K562 (cell line): Measurements from ENCODE around the gene MS4A1. TPM values are rescaled to one million over a fixed set of nuclear protein-coding genes. Genes with fewer than 3 reads are reported as not detected.

Source experiments
- ATF7 ChIP-seq: fragments of 450-650 bp; IDR thresholded peaks from 2 replicates; pipeline ENCODE4 v1.7.1; 2014; ENCODE audit warnings: mild to moderate bottlenecking, moderate library complexity
- BRF2 ChIP-seq: IDR thresholded peaks from 3 replicates; pipeline ENCODE4 v1.6.1; 2011; ENCODE audit warnings: borderline replicate concordance, mild to moderate bottlenecking; ENCODE audit not compliant: insufficient read length, insufficient read depth
- CGGBP1 ChIP-seq: fragments of 250-450 bp; sonication (Bioruptor Pico); IDR thresholded peaks from 2 replicates; pipeline ENCODE4 v1.9.0; 2021; ENCODE audit warnings: mild to moderate bottlenecking
- CREB5 ChIP-seq: fragments of 250-450 bp; sonication (Bioruptor Pico); IDR thresholded peaks from 2 replicates; pipeline ENCODE4 v1.5.0; 2020; ENCODE audit warnings: mild to moderate bottlenecking
- CREBBP ChIP-seq: IDR thresholded peaks from one replicate; pipeline ENCODE4 v1.6.1; 2012; ENCODE audit warnings: low read depth, mild to moderate bottlenecking, control low read depth, inconsistent platforms, low read length
- CXXC5 ChIP-seq: fragments of 250-450 bp; sonication (Bioruptor Pico); IDR thresholded peaks from 2 replicates; pipeline ENCODE4 v1.8.0; 2022; ENCODE audit warnings: inconsistent platforms, mild to moderate bottlenecking, moderate library complexity
- KAT2B ChIP-seq: IDR thresholded peaks from one replicate; pipeline ENCODE4 v1.6.1; 2012; ENCODE audit warnings: low read depth, mild to moderate bottlenecking, control low read depth, inconsistent platforms, low read length, moderate library complexity
- KDM2B ChIP-seq: fragments of 250-450 bp; sonication (Bioruptor Pico); IDR thresholded peaks from 2 replicates; pipeline ENCODE4 v1.8.0; 2021; ENCODE audit warnings: mild to moderate bottlenecking, moderate library complexity
- SAP30 ChIP-seq: fragments of 200-600 bp; sonication (generic); IDR thresholded peaks from 2 replicates; pipeline ENCODE4 v1.6.1; 2012; ENCODE audit warnings: borderline replicate concordance, low read depth, mild to moderate bottlenecking, moderate library complexity, low read length, control low read depth, inconsistent platforms; ENCODE audit not compliant: insufficient read depth, poor library complexity, severe bottlenecking
- SIRT6 ChIP-seq: IDR thresholded peaks from one replicate; pipeline ENCODE4 v1.6.1; 2012; ENCODE audit warnings: low read depth, mild to moderate bottlenecking, control low read depth, inconsistent platforms, low read length, moderate library complexity
- SMAD1 ChIP-seq: fragments of 150-350 bp; IDR thresholded peaks from 2 replicates; pipeline ENCODE4 v1.6.1; 2014; ENCODE audit warnings: low read length, low read depth; ENCODE audit not compliant: partially characterized antibody
- TAF1 ChIP-seq: IDR thresholded peaks from 2 replicates; pipeline ENCODE4 v1.6.1; 2011; ENCODE audit warnings: mild to moderate bottlenecking, low read length, moderate library complexity; ENCODE audit not compliant: insufficient read depth, control insufficient read depth, severe bottlenecking; ENCODE audit errors: extremely low read depth
- TBP ChIP-seq: optimal IDR thresholded peaks from 2 replicates; pipeline ENCODE3; 2011; ENCODE audit warnings: low read depth, low read length, improper control_type of control experiment
- ZFP1 ChIP-seq: fragments of 450-650 bp; formaldehyde crosslinking; IDR thresholded peaks from 2 replicates; pipeline ENCODE4 v1.4.0; 2020; ENCODE audit warnings: mild to moderate bottlenecking, mixed read lengths
- ZNF318 ChIP-seq, 2 experiments: fragments of 450-650 bp; IDR thresholded peaks; 2 replicates each; pipeline ENCODE4 v1.6.1; 2016; ENCODE audit warnings: mild to moderate bottlenecking in 2 of 2, borderline replicate concordance in 1 of 2, low read depth in 1 of 2, moderate library complexity in 1 of 2
- polyA plus RNA-seq, 8 experiments: library from polyadenylated mRNA; depleted of rRNA in 4 of 8; stranded (reverse) in 5 of 8; unstranded in 3 of 8; fragments of >200 nt; fragmentation: Nextera tagmentation in 2 of 8; fragmentation: Illumina TruSeq in 1 of 8; extraction: Ambion mirVana in 2 of 8; extraction: Trizol in 1 of 8; gene quantifications; 2 replicates each; pipeline versions ENCODE4 v1.2.1 to v1.2.3, GENCODE V29; 2011 to 2014; ENCODE audit warnings: inconsistent platforms in 1 of 8, missing spikeins in 1 of 8
- total RNA-seq, 7 experiments: library from RNA; depleted of rRNA in 6 of 7; stranded (reverse); fragments of >200 nt in 6 of 7; fragmentation: Illumina TruSeq in 2 of 7; extraction: Trizol in 2 of 7; gene quantifications; 2 replicates each; pipeline versions ENCODE4 v1.2.1 to v1.2.3, GENCODE V29; 2011 to 2021; ENCODE audit warnings: low replicate concordance in 1 of 7

Gene MS4A1
- total and polyA plus RNA-seq, 9 of the 15 experiments (the other 6 are each of a cell fraction or from before 2014, with no cell fraction given) = 0.01 to 0.24 (median 0.03) TPM; not detected in 5

- TF ChIP-seq ZNF318 (IDR thresholded peaks at IDR 0.05; ENCODE audit: borderline replicate concordance in 1 of 2, low read depth in 1 of 2) (no peak), KDM2B (CRISPR knock-in tag) (no peak), CREBBP (no peak), ZFP1 (no peak), CGGBP1 (CRISPR knock-in tag) (no peak), ATF7 (no peak), CREB5 (CRISPR knock-in tag) (no peak), SAP30 (no peak), SMAD1 (no peak), KAT2B (no peak), TAF1 (peak; percentile 50), TBP (peak; percentile 18), BRF2 (no peak), CXXC5 (no peak), SIRT6 (no peak)
Observed at GRCh38 chr11:60515144-60515855, 59.7 kb downstream of the MS4A1 start, which contains the start of gene MS4A13 (continued).
